ENCODE data around the gene NEURL4. TPM values are rescaled to one million over a fixed set of nuclear protein-coding genes. Genes with fewer than 3 reads are reported as not detected.

Gene NEURL4
- total and polyA plus RNA-seq, 4 donors = 0.76 to 14.2 (median 7.3) TPM

- H3K27ac ChIP-seq (ENCODE audit: low read depth in 1 of 2, low read length in 2 of 2) = no peak overlapping the region
- H3K4me1 ChIP-seq (ENCODE audit: control insufficient read depth in 4 of 4, insufficient read depth in 4 of 4, low read length in 3 of 4) = peaks cover 3 to 23% (median 14%) of the 10 kb centered on the region in 4 donors
- H3K36me3 ChIP-seq (ENCODE audit: control insufficient read depth in 4 of 4, insufficient read depth in 3 of 4, low read depth in 1 of 4, low read length in 3 of 4) = no peaks in the 10 kb centered on the region
- TF ChIP-seq RAD21 (IDR thresholded peaks at IDR 0.05) (no peak), HNF4A (conservative IDR thresholded peaks at IDR 0.05) (no peak), GABPA (IDR thresholded peaks at IDR 0.05 in 1 of 2, conservative IDR thresholded peaks at IDR 0.05 in 1 of 2) (no peak), SP1 (IDR thresholded peaks at IDR 0.05) (no peak), ATF3 (IDR thresholded peaks at IDR 0.05) (no peak), ZBTB33 (IDR thresholded peaks at IDR 0.05) (no peak), EGR1 (IDR thresholded peaks at IDR 0.05; ENCODE audit: low read depth in 2 of 2) (no peak), HNF4G (IDR thresholded peaks at IDR 0.05) (no peak), RXRA (IDR thresholded peaks at IDR 0.05) (no peak), FOXA2 (IDR thresholded peaks at IDR 0.05) (no peak), TAF1 (conservative IDR thresholded peaks at IDR 0.05) (no peak), FOXA1 (IDR thresholded peaks at IDR 0.05) (no peak), MAX (IDR thresholded peaks at IDR 0.05) (no peak), YY1 (IDR thresholded peaks at IDR 0.05) (no peak), NR2F2 (IDR thresholded peaks at IDR 0.05) (no peak), JUND (IDR thresholded peaks at IDR 0.05) (no peak)
- WGBS = 73% methylated on average over 19 of the region's 19 CpGs
- H3K9ac ChIP-seq (ENCODE audit: low read depth in 1 of 2, low read length in 2 of 2) = no peak overlapping the region
- no peak overlapping the region for H3K4me3 ChIP-seq (ENCODE audit: low read depth in 1 of 3, low read length in 3 of 3)
- H3K27me3 ChIP-seq (ENCODE audit: control insufficient read depth in 4 of 4, insufficient read depth in 4 of 4, low read length in 3 of 4) = no peaks in the 10 kb centered on the region
- no peak for DNase-seq (ENCODE audit: low spot score)
- H3K9me3 ChIP-seq (ENCODE audit: control insufficient read depth in 4 of 4, low read length in 3 of 4) = no peaks in the 10 kb centered on the region
Observed at GRCh38 chr17:7347630-7348477, 18.7 kb upstream of the NEURL4 start.

GRCh38 chr17:7346761-7347614 is 17.9 kb upstream of the NEURL4 start:
- Histone ChIP-seq H3K27ac (ENCODE audit: low read depth in 1 of 2, low read length in 2 of 2) (no peak overlapping the region), H3K4me3 (ENCODE audit: low read depth in 1 of 3, low read length in 3 of 3) (no peak overlapping the region), H3K27me3 (ENCODE audit: control insufficient read depth in 4 of 4, insufficient read depth in 4 of 4, low read length in 3 of 4) (no peaks in the 10 kb centered on the region), H3K9me3 (ENCODE audit: control insufficient read depth in 4 of 4, low read length in 3 of 4) (no peaks in the 10 kb centered on the region), H3K9ac (ENCODE audit: low read depth in 1 of 2, low read length in 2 of 2) (no peak overlapping the region), H3K4me1 (ENCODE audit: control insufficient read depth in 4 of 4, insufficient read depth in 4 of 4, low read length in 3 of 4) (peaks cover 1 to 16% (median 8%) of the 10 kb centered on the region in 4 donors), H3K36me3 (ENCODE audit: control insufficient read depth in 4 of 4, insufficient read depth in 3 of 4, low read depth in 1 of 4, low read length in 3 of 4) (no peaks in the 10 kb centered on the region)
- no peak for TF ChIP-seq HNF4A (conservative IDR thresholded peaks at IDR 0.05)
- no peak for TF ChIP-seq NR2F2 (IDR thresholded peaks at IDR 0.05)
- 79% methylated on average over 18 of the region's 18 CpGs for WGBS
- DNase-seq (ENCODE audit: low spot score) = no peak

Measured in liver (tissue), 9 donors.